A549 (cell line): Measurements from ENCODE around the gene SH3BGR. TPM values are rescaled to one million over a fixed set of nuclear protein-coding genes. Genes with fewer than 3 reads are reported as not detected.

ENCODE experiments used
- ATAC-seq, 2 experiments: fragments of 200-7000 bp in 1 of 2; fragments of >200 bp in 1 of 2; cut with Nextera tagmentation in 1 of 2; cut with Tn5 transposase in 1 of 2; 3 replicates each; pipeline versions ENCODE4 v1.8.0 to v1.9.1; 2018 to 2020; ENCODE audit warnings: mild to moderate bottlenecking in 1 of 2, moderate library complexity in 1 of 2
- CTCF ChIA-PET: fragments of 300-600 bp; sonication (Branson Sonifier 250); formaldehyde crosslinking; extraction: SDS; loops from one replicate; lab custom pipeline; 2021; ENCODE audit warnings: antibody characterized with exemption, inconsistent platforms; lab: Yijun Ruan, JAX
- POLR2A ChIA-PET: fragments of 350-600 bp; formaldehyde crosslinking; extraction: SDS; loops from one replicate; lab custom pipeline; 2021; ENCODE audit warnings: antibody characterized with exemption, inconsistent platforms; lab: Yijun Ruan, JAX
- DNase-seq, 2 experiments: peaks; one replicate each; pipeline versions ENCODE4 v3.0.0 to v3.0.0-alpha.2; 2011 to 2016; ENCODE audit warnings: low read depth in 1 of 2, low spot score in 1 of 2
- FAIRE-seq: peaks from 2 replicates; lab custom pipeline; 2011; peaks lifted over from hg19 to GRCh38; lab: Jason Lieb, UNC
- H3K27ac ChIP-seq, 2 experiments: fragments of >200 bp; sonication (Bioruptor Twin); formaldehyde crosslinking; 3 replicates each; pipeline ENCODE4 v1.5.1; 2016 to 2017
- H3K4me1 ChIP-seq: fragments of >200 bp; sonication (Bioruptor Twin); formaldehyde crosslinking; 3 replicates; pipeline ENCODE4 v1.6.1; 2016
- H3K4me2 ChIP-seq: fragments of >200 bp; sonication (Bioruptor Twin); formaldehyde crosslinking; 3 replicates; pipeline ENCODE4 v1.6.1; 2016
- H3K4me3 ChIP-seq: fragments of >200 bp; sonication (Bioruptor Twin); formaldehyde crosslinking; 3 replicates; pipeline ENCODE4 v1.5.1; 2016
- H3K9me3 ChIP-seq: fragments of >200 bp; sonication (Bioruptor Twin); formaldehyde crosslinking; 3 replicates; pipeline ENCODE4 v1.6.1; 2016
- BHLHE40 ChIP-seq: IDR thresholded peaks from 2 replicates; pipeline ENCODE4 v1.6.1; 2012; ENCODE audit warnings: low read depth, low read length, inconsistent platforms
- RCOR1 ChIP-seq: fragments of 150-350 bp; IDR thresholded peaks from 2 replicates; pipeline ENCODE4 v1.6.1; 2014; ENCODE audit warnings: antibody characterized with exemption, low read length, low read depth
- SREBF2 ChIP-seq: fragments of 450-650 bp; IDR thresholded peaks from 2 replicates; pipeline ENCODE4 v1.6.1; 2014; ENCODE audit warnings: mild to moderate bottlenecking, moderate library complexity
- ZFP36 ChIP-seq: fragments of 450-650 bp; IDR thresholded peaks from 2 replicates; pipeline ENCODE4 v1.6.1; 2014; ENCODE audit warnings: borderline replicate concordance; ENCODE audit not compliant: partially characterized antibody
- WGBS: methylation state at CpG from one replicate; pipeline ENCODE4 v1.1.6; 2017; ENCODE audit errors: missing lambda C conversion rate; 5-methylcytosine and 5-hydroxymethylcytosine counted together
- polyA plus RNA-seq, 4 experiments: library from polyadenylated mRNA; depleted of rRNA in 3 of 4; stranded (reverse); fragments of >200 nt; fragmentation: RNase III in 1 of 4; extraction: RNeasy Plus Mini Kit Qiagen cat#74134 plus additional on column Dnase treatment in 1 of 4; gene quantifications; 2 replicates in 3 of 4; 3 replicates in 1 of 4; pipeline ENCODE4 v1.2.3, GENCODE V29; 2011 to 2017
- small RNA-seq, 6 experiments: library from RNA; depleted of rRNA; stranded (forward); fragments of <200 nt; gene quantifications; one replicate each; pipeline ENCODE3, GENCODE V24; 2012
- TF ChIP-seq, protein P1 (sequence below): fragments of >200 bp; sonication (Bioruptor Twin); formaldehyde crosslinking; IDR thresholded peaks from 3 replicates; pipeline ENCODE4 v1.5.1; 2016
- TF ChIP-seq, protein P2 (sequence below): IDR thresholded peaks from 2 replicates; pipeline ENCODE4 v1.6.1; 2012

Gene SH3BGR
- polyA plus RNA-seq, 2 of the 4 experiments (the other 2 are of a cell fraction) = 1.0 to 3.0 TPM

DNA sequence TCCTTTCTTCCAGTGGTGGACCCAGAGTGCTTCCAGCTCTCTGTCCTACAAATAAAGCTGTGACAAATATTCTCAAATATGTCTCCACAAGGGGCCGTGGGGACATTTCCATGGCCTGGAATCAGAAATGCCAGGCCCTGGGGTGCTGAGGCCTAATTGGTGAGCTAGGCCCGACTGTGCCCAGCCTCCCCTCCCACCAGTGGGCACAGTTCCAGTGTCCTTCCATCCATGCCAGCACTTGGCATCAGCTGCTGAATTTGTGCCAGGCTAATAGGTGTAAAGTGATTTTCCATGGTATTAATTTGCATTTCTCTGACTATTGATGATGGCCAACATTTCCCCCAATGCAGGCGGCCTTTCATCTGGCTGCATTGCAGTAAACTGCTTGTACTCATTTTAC is 112.4 kb downstream of the SH3BGR start:
- H3K27ac ChIP-seq = no peak overlapping the region
- no peaks in the 10 kb centered on the region for H3K4me1 ChIP-seq
- WGBS = 60% methylated on average over 3 of the region's 3 CpGs
- H3K4me3 ChIP-seq = no peak overlapping the region
- FAIRE-seq = no peak
- no peak overlapping the region for H3K4me2 ChIP-seq
- no peak for DNase-seq
- no peak for ATAC-seq
- CTCF ChIA-PET = interaction anchor here (0.5 kb wide), 1 partner anchor 47 kb away, joined by 3 read pairs; no protein-coding TSS in a partner anchor
- no peaks in the 10 kb centered on the region for H3K9me3 ChIP-seq
- TF ChIP-seq, protein P1, sequence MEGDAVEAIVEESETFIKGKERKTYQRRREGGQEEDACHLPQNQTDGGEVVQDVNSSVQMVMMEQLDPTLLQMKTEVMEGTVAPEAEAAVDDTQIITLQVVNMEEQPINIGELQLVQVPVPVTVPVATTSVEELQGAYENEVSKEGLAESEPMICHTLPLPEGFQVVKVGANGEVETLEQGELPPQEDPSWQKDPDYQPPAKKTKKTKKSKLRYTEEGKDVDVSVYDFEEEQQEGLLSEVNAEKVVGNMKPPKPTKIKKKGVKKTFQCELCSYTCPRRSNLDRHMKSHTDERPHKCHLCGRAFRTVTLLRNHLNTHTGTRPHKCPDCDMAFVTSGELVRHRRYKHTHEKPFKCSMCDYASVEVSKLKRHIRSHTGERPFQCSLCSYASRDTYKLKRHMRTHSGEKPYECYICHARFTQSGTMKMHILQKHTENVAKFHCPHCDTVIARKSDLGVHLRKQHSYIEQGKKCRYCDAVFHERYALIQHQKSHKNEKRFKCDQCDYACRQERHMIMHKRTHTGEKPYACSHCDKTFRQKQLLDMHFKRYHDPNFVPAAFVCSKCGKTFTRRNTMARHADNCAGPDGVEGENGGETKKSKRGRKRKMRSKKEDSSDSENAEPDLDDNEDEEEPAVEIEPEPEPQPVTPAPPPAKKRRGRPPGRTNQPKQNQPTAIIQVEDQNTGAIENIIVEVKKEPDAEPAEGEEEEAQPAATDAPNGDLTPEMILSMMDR = no peak
- TF ChIP-seq RCOR1 = no peak
- TF ChIP-seq ZFP36 = no peak
- no peak for TF ChIP-seq SREBF2
- TF ChIP-seq BHLHE40 = no peak
- TF ChIP-seq, protein P2, sequence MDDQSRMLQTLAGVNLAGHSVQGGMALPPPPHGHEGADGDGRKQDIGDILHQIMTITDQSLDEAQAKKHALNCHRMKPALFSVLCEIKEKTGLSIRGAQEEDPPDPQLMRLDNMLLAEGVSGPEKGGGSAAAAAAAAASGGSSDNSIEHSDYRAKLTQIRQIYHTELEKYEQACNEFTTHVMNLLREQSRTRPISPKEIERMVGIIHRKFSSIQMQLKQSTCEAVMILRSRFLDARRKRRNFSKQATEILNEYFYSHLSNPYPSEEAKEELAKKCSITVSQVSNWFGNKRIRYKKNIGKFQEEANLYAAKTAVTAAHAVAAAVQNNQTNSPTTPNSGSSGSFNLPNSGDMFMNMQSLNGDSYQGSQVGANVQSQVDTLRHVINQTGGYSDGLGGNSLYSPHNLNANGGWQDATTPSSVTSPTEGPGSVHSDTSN = no peak
- TF ChIP-seq, all 56 proteins: peak for 0
- POLR2A ChIA-PET = no interaction called here

Small RNAs within 50 kb of the gene (small RNA-seq; reads per million reads assigned to genes)
- gene MIR6508 = 0 reads per million in 6 experiments

Other genes starting within 250 kb of the SH3BGR start
- 15.0 and 22.2 TPM in 2 replicates for gene BRWD1, start 138.3 kb upstream of the SH3BGR start, polyA plus RNA-seq (2011; rRNA removed)
- gene BRWD1, start 138.3 kb upstream of the SH3BGR start, polyA plus RNA-seq (2017; fragmentation: RNase III; extraction: RNeasy Plus Mini Kit Qiagen cat#74134 plus additional on column Dnase treatment) = 6.4 to 6.9 TPM (median 6.6 TPM) in 3 replicates
- gene HMGN1, start 102.9 kb upstream of the SH3BGR start, polyA plus RNA-seq (2011; rRNA removed) = 173 and 222 TPM in 2 replicates
- 256 to 269 TPM (median 265 TPM) in 3 replicates for gene HMGN1, start 102.9 kb upstream of the SH3BGR start, polyA plus RNA-seq (2017; fragmentation: RNase III; extraction: RNeasy Plus Mini Kit Qiagen cat#74134 plus additional on column Dnase treatment)
- gene LCA5L, start 6.2 kb upstream of the SH3BGR start, polyA plus RNA-seq (2011; rRNA removed) = 2.1 and 2.8 TPM in 2 replicates
- 0.90 to 1.1 TPM (median 0.99 TPM) in 3 replicates for gene LCA5L, start 6.2 kb upstream of the SH3BGR start, polyA plus RNA-seq (2017; fragmentation: RNase III; extraction: RNeasy Plus Mini Kit Qiagen cat#74134 plus additional on column Dnase treatment)
- gene B3GALT5, start 161.0 kb downstream of the SH3BGR start, polyA plus RNA-seq (2011; rRNA removed) = 0.52 and 0.66 TPM in 2 replicates
- 0.29 to 0.39 TPM (median 0.38 TPM) in 3 replicates for gene B3GALT5, start 161.0 kb downstream of the SH3BGR start, polyA plus RNA-seq (2017; fragmentation: RNase III; extraction: RNeasy Plus Mini Kit Qiagen cat#74134 plus additional on column Dnase treatment)